ENCODE measurements around the gene CHSY3.

CHSY3 gene

GRCh38 chr5:130077007-130077406, 172.7 kb downstream of the CHSY3 start:
- no peaks in the 10 kb centered on the region for H3K27me3 ChIP-seq (ENCODE audit: control insufficient read depth in 1 of 2, insufficient read depth in 2 of 2, low read length in 2 of 2)
- no peaks in the 10 kb centered on the region for H3K36me3 ChIP-seq (ENCODE audit: control insufficient read depth in 2 of 2, insufficient read depth in 2 of 2, low read length in 2 of 2)
- H3K9ac ChIP-seq (ENCODE audit: low read length in 2 of 2) = no peak overlapping the region
- H3K4me3 ChIP-seq (ENCODE audit: low read length in 2 of 2) = no peak overlapping the region
- H3K27ac ChIP-seq (ENCODE audit: low read length) = no peak overlapping the region
- no peaks in the 10 kb centered on the region for H3K9me3 ChIP-seq (ENCODE audit: control insufficient read depth in 2 of 2, low read length in 2 of 2)
- H3K4me1 ChIP-seq (ENCODE audit: control insufficient read depth, insufficient read depth, low read length) = no peaks in the 10 kb centered on the region

- Histone ChIP-seq H3K4me3 (ENCODE audit: low read length in 2 of 2) (no peak overlapping the region), H3K27ac (ENCODE audit: low read length) (no peak overlapping the region)
Measured at GRCh38 chr5:130078661-130079060, 174.4 kb downstream of the CHSY3 start.

GRCh38 chr5:130090569-130091270, 186.5 kb downstream of the CHSY3 start:
- Histone ChIP-seq H3K36me3 (ENCODE audit: control insufficient read depth in 2 of 2, insufficient read depth in 2 of 2, low read length in 2 of 2) (no peaks in the 10 kb centered on the region), H3K4me1 (ENCODE audit: control insufficient read depth, insufficient read depth, low read length) (peaks cover 3% of the 10 kb centered on the region), H3K9ac (ENCODE audit: low read length in 2 of 2) (no peak overlapping the region), H3K27ac (ENCODE audit: low read length) (no peak overlapping the region), H3K27me3 (ENCODE audit: control insufficient read depth in 1 of 2, insufficient read depth in 2 of 2, low read length in 2 of 2) (no peaks in the 10 kb centered on the region), H3K4me3 (ENCODE audit: low read length in 2 of 2) (no peak overlapping the region), H3K9me3 (ENCODE audit: control insufficient read depth in 2 of 2, low read length in 2 of 2) (no peaks in the 10 kb centered on the region)

More at GRCh38 chr5:130078661-130079060, 174.4 kb downstream of the CHSY3 start:
- Histone ChIP-seq H3K9me3 (ENCODE audit: control insufficient read depth in 2 of 2, low read length in 2 of 2) (no peaks in the 10 kb centered on the region), H3K27me3 (ENCODE audit: control insufficient read depth in 1 of 2, insufficient read depth in 2 of 2, low read length in 2 of 2) (no peaks in the 10 kb centered on the region), H3K9ac (ENCODE audit: low read length in 2 of 2) (no peak overlapping the region), H3K36me3 (ENCODE audit: control insufficient read depth in 2 of 2, insufficient read depth in 2 of 2, low read length in 2 of 2) (no peaks in the 10 kb centered on the region), H3K4me1 (ENCODE audit: control insufficient read depth, insufficient read depth, low read length) (no peaks in the 10 kb centered on the region)

GRCh38 chr5:130092991-130093390, 188.7 kb downstream of the CHSY3 start:
- H3K4me1 ChIP-seq (ENCODE audit: control insufficient read depth, insufficient read depth, low read length) = peaks cover 3% of the 10 kb centered on the region
- H3K9me3 ChIP-seq (ENCODE audit: control insufficient read depth in 2 of 2, low read length in 2 of 2) = no peaks in the 10 kb centered on the region
- H3K36me3 ChIP-seq (ENCODE audit: control insufficient read depth in 2 of 2, insufficient read depth in 2 of 2, low read length in 2 of 2) = no peaks in the 10 kb centered on the region
- H3K9ac ChIP-seq (ENCODE audit: low read length in 2 of 2) = no peak overlapping the region
- no peak overlapping the region for H3K4me3 ChIP-seq (ENCODE audit: low read length in 2 of 2)
- no peaks in the 10 kb centered on the region for H3K27me3 ChIP-seq (ENCODE audit: control insufficient read depth in 1 of 2, insufficient read depth in 2 of 2, low read length in 2 of 2)
- H3K27ac ChIP-seq (ENCODE audit: low read length) = no peak overlapping the region

GRCh38 chr5:130096483-130096882, 192.2 kb downstream of the CHSY3 start:
- H3K9ac ChIP-seq (ENCODE audit: low read length in 2 of 2) = no peak overlapping the region
- no peak overlapping the region for H3K27ac ChIP-seq (ENCODE audit: low read length)
- no peaks in the 10 kb centered on the region for H3K4me1 ChIP-seq (ENCODE audit: control insufficient read depth, insufficient read depth, low read length)
- H3K9me3 ChIP-seq (ENCODE audit: control insufficient read depth in 2 of 2, low read length in 2 of 2) = no peaks in the 10 kb centered on the region
- no peaks in the 10 kb centered on the region for H3K36me3 ChIP-seq (ENCODE audit: control insufficient read depth in 2 of 2, insufficient read depth in 2 of 2, low read length in 2 of 2)
- H3K27me3 ChIP-seq (ENCODE audit: control insufficient read depth in 1 of 2, insufficient read depth in 2 of 2, low read length in 2 of 2) = no peaks in the 10 kb centered on the region
- no peak overlapping the region for H3K4me3 ChIP-seq (ENCODE audit: low read length in 2 of 2)

GRCh38 chr5:130099008-130099407, 194.7 kb downstream of the CHSY3 start:
- no peaks in the 10 kb centered on the region for H3K9me3 ChIP-seq (ENCODE audit: control insufficient read depth in 2 of 2, low read length in 2 of 2)
- no peak overlapping the region for H3K27ac ChIP-seq (ENCODE audit: low read length)
- no peak overlapping the region for H3K4me3 ChIP-seq (ENCODE audit: low read length in 2 of 2)
- H3K9ac ChIP-seq (ENCODE audit: low read length in 2 of 2) = no peak overlapping the region
- no peaks in the 10 kb centered on the region for H3K27me3 ChIP-seq (ENCODE audit: control insufficient read depth in 1 of 2, insufficient read depth in 2 of 2, low read length in 2 of 2)
- no peaks in the 10 kb centered on the region for H3K4me1 ChIP-seq (ENCODE audit: control insufficient read depth, insufficient read depth, low read length)
- H3K36me3 ChIP-seq (ENCODE audit: control insufficient read depth in 2 of 2, insufficient read depth in 2 of 2, low read length in 2 of 2) = no peaks in the 10 kb centered on the region

- H3K9me3 ChIP-seq (ENCODE audit: control insufficient read depth in 2 of 2, low read length in 2 of 2) = no peaks in the 10 kb centered on the region
- H3K9ac ChIP-seq (ENCODE audit: low read length in 2 of 2) = no peak overlapping the region
- H3K27ac ChIP-seq (ENCODE audit: low read length) = no peak overlapping the region
- H3K4me3 ChIP-seq (ENCODE audit: low read length in 2 of 2) = no peak overlapping the region
- no peaks in the 10 kb centered on the region for H3K4me1 ChIP-seq (ENCODE audit: control insufficient read depth, insufficient read depth, low read length)
- no peaks in the 10 kb centered on the region for H3K36me3 ChIP-seq (ENCODE audit: control insufficient read depth in 2 of 2, insufficient read depth in 2 of 2, low read length in 2 of 2)
- no peaks in the 10 kb centered on the region for H3K27me3 ChIP-seq (ENCODE audit: control insufficient read depth in 1 of 2, insufficient read depth in 2 of 2, low read length in 2 of 2)
Measured at GRCh38 chr5:130102375-130102774, 198.1 kb downstream of the CHSY3 start.

GRCh38 chr5:130102960-130103359, 198.7 kb downstream of the CHSY3 start:
- no peak overlapping the region for H3K27ac ChIP-seq (ENCODE audit: low read length)
- H3K4me1 ChIP-seq (ENCODE audit: control insufficient read depth, insufficient read depth, low read length) = no peaks in the 10 kb centered on the region
- no peak overlapping the region for H3K9ac ChIP-seq (ENCODE audit: low read length in 2 of 2)
- no peaks in the 10 kb centered on the region for H3K27me3 ChIP-seq (ENCODE audit: control insufficient read depth in 1 of 2, insufficient read depth in 2 of 2, low read length in 2 of 2)
- no peaks in the 10 kb centered on the region for H3K9me3 ChIP-seq (ENCODE audit: control insufficient read depth in 2 of 2, low read length in 2 of 2)
- no peaks in the 10 kb centered on the region for H3K36me3 ChIP-seq (ENCODE audit: control insufficient read depth in 2 of 2, insufficient read depth in 2 of 2, low read length in 2 of 2)
- no peak overlapping the region for H3K4me3 ChIP-seq (ENCODE audit: low read length in 2 of 2)

GRCh38 chr5:130104895-130105688, 200.8 kb downstream of the CHSY3 start:
- no peaks in the 10 kb centered on the region for H3K27me3 ChIP-seq (ENCODE audit: control insufficient read depth in 1 of 2, insufficient read depth in 2 of 2, low read length in 2 of 2)
- H3K27ac ChIP-seq (ENCODE audit: low read length) = no peak overlapping the region
- H3K9ac ChIP-seq (ENCODE audit: low read length in 2 of 2) = no peak overlapping the region
- no peaks in the 10 kb centered on the region for H3K4me1 ChIP-seq (ENCODE audit: control insufficient read depth, insufficient read depth, low read length)
- H3K4me3 ChIP-seq (ENCODE audit: low read length in 2 of 2) = no peak overlapping the region
- no peaks in the 10 kb centered on the region for H3K36me3 ChIP-seq (ENCODE audit: control insufficient read depth in 2 of 2, insufficient read depth in 2 of 2, low read length in 2 of 2)
- no peaks in the 10 kb centered on the region for H3K9me3 ChIP-seq (ENCODE audit: control insufficient read depth in 2 of 2, low read length in 2 of 2)

- H3K4me3 ChIP-seq (ENCODE audit: low read length in 2 of 2) = no peak overlapping the region
- H3K4me1 ChIP-seq (ENCODE audit: control insufficient read depth, insufficient read depth, low read length) = no peaks in the 10 kb centered on the region
- H3K36me3 ChIP-seq (ENCODE audit: control insufficient read depth in 2 of 2, insufficient read depth in 2 of 2, low read length in 2 of 2) = no peaks in the 10 kb centered on the region
- no peaks in the 10 kb centered on the region for H3K27me3 ChIP-seq (ENCODE audit: control insufficient read depth in 1 of 2, insufficient read depth in 2 of 2, low read length in 2 of 2)
- no peak overlapping the region for H3K9ac ChIP-seq (ENCODE audit: low read length in 2 of 2)
- H3K27ac ChIP-seq (ENCODE audit: low read length) = no peak overlapping the region
- H3K9me3 ChIP-seq (ENCODE audit: control insufficient read depth in 2 of 2, low read length in 2 of 2) = no peaks in the 10 kb centered on the region
Measured at GRCh38 chr5:130106480-130106879, 202.2 kb downstream of the CHSY3 start.

- no peaks in the 10 kb centered on the region for H3K36me3 ChIP-seq (ENCODE audit: control insufficient read depth in 2 of 2, insufficient read depth in 2 of 2, low read length in 2 of 2)
- no peaks in the 10 kb centered on the region for H3K9me3 ChIP-seq (ENCODE audit: control insufficient read depth in 2 of 2, low read length in 2 of 2)
- no peak overlapping the region for H3K4me3 ChIP-seq (ENCODE audit: low read length in 2 of 2)
- no peak overlapping the region for H3K27ac ChIP-seq (ENCODE audit: low read length)
- H3K4me1 ChIP-seq (ENCODE audit: control insufficient read depth, insufficient read depth, low read length) = no peaks in the 10 kb centered on the region
- no peaks in the 10 kb centered on the region for H3K27me3 ChIP-seq (ENCODE audit: control insufficient read depth in 1 of 2, insufficient read depth in 2 of 2, low read length in 2 of 2)
- H3K9ac ChIP-seq (ENCODE audit: low read length in 2 of 2) = no peak overlapping the region
Measured at GRCh38 chr5:130109152-130109551, 204.9 kb downstream of the CHSY3 start.

Data from stomach smooth muscle (tissue), 2 donors.